MM.1S (cell line): ENCODE results near the gene ZNF346.
"Not testable (repeated sequence)": the region's sequence is repeated elsewhere in the genome, so short reads cannot be mapped to it uniquely, and the experiment has no call there.

Source experiments
- DNase-seq: peaks from one replicate; pipeline ENCODE4 v3.0.0-alpha.2; 2015
- H2AFZ ChIP-seq: fragments of 300-600 bp; sonication (generic); 2 replicates; pipeline ENCODE4 v1.6.0; 2016; ENCODE audit warnings: antibody characterized with exemption, low read length
- H3F3A ChIP-seq: fragments of 300-600 bp; sonication (generic); 2 replicates; pipeline ENCODE4 v1.6.1; 2016; ENCODE audit warnings: mild to moderate bottlenecking, antibody characterized with exemption, low read length, moderate library complexity, mixed read lengths; ENCODE audit not compliant: insufficient read depth
- H3K27ac ChIP-seq: fragments of 300-600 bp; sonication (generic); 2 replicates; pipeline ENCODE4 v1.5.1; 2016; ENCODE audit warnings: mild to moderate bottlenecking, low read length
- H3K27me3 ChIP-seq: fragments of 300-600 bp; sonication (generic); replicated peaks from 2 replicates; pipeline ENCODE4 v1.6.0; 2016; ENCODE audit warnings: low read length; ENCODE audit not compliant: insufficient read depth
- H3K36me3 ChIP-seq: fragments of 300-600 bp; sonication (generic); replicated peaks from 2 replicates; pipeline ENCODE4 v1.6.1; 2016; ENCODE audit warnings: mild to moderate bottlenecking, low read length, mixed read lengths; ENCODE audit not compliant: insufficient read depth
- H3K4me1 ChIP-seq: fragments of 300-600 bp; sonication (generic); 2 replicates; pipeline ENCODE4 v1.6.1; 2016; ENCODE audit warnings: low read length, mixed read lengths
- H3K4me2 ChIP-seq: fragments of 300-600 bp; sonication (generic); 2 replicates; pipeline ENCODE4 v1.6.0; 2016; ENCODE audit warnings: low read depth, low read length
- H3K4me3 ChIP-seq: fragments of 300-600 bp; sonication (generic); 2 replicates; pipeline ENCODE4 v1.5.1; 2016; ENCODE audit warnings: low read length, mixed read lengths
- H3K79me2 ChIP-seq: fragments of 300-600 bp; sonication (generic); 2 replicates; pipeline ENCODE4 v1.6.1; 2016; ENCODE audit warnings: mixed run types, low read length, mixed read lengths
- H3K9ac ChIP-seq: fragments of 300-600 bp; sonication (generic); 2 replicates; pipeline ENCODE4 v1.6.1; 2016; ENCODE audit warnings: low read length, mixed read lengths
- H3K9me2 ChIP-seq: fragments of 300-600 bp; sonication (generic); replicated peaks from 2 replicates; pipeline ENCODE4 v1.6.1; 2016; ENCODE audit warnings: mild to moderate bottlenecking, low read length, mixed read lengths; ENCODE audit not compliant: insufficient read depth
- H3K9me3 ChIP-seq: fragments of 300-600 bp; sonication (generic); replicated peaks from 2 replicates; pipeline ENCODE4 v1.6.1; 2016; ENCODE audit warnings: mild to moderate bottlenecking, low read length, mixed read lengths; ENCODE audit not compliant: insufficient read depth
- H4K20me1 ChIP-seq: fragments of 300-600 bp; sonication (generic); 2 replicates; pipeline ENCODE4 v1.6.1; 2016; ENCODE audit warnings: mild to moderate bottlenecking, low read length, moderate library complexity, mixed read lengths; ENCODE audit not compliant: insufficient read depth
- EZH2 ChIP-seq: fragments of 300-600 bp; sonication (generic); optimal IDR thresholded peaks from 2 replicates; pipeline ENCODE3; 2017; ENCODE audit warnings: low read depth, mild to moderate bottlenecking, antibody characterized with exemption, low read length, mixed read lengths
- EZH2phosphoT487 ChIP-seq: fragments of 300-600 bp; sonication (generic); IDR thresholded peaks from 2 replicates; pipeline ENCODE4 v1.6.1; 2018; ENCODE audit warnings: antibody characterized with exemption, low read length
- TF ChIP-seq, protein P1 (sequence below): fragments of 300-600 bp; sonication (generic); IDR thresholded peaks from 2 replicates; pipeline ENCODE4 v1.5.1; 2016; ENCODE audit warnings: antibody characterized with exemption, low read length, mixed read lengths

The ZNF346 gene

DNA sequence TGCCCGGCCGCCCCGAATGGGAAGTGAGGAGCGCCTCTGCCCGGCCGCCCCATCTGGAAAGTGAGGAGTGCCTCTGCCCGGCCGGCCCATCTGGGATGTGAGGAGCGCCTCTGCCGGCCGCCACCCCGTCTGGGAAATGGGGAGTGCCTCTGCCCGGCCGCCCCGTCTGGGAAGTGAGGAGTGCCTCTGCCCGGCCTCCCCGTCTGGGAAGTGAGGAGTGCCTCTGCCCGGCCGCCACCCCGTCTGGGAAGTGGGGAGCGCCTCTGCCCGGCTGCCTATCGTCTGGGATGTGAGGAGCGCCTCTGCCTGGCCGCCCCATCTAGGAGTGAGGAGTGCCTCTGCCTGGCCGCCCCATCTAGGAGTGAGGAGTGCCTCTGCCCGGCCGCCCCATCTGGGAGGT, 38.3 kb upstream of the ZNF346 start:
- H3K36me3 ChIP-seq, H2AFZ ChIP-seq, H3F3A ChIP-seq, H3K27ac ChIP-seq, H3K9me3 ChIP-seq, H3K4me3 ChIP-seq, DNase-seq, H3K9me2 ChIP-seq, H3K4me2 ChIP-seq, H3K9ac ChIP-seq, H3K27me3 ChIP-seq, H4K20me1 ChIP-seq: not testable (repeated sequence)
- H3K79me2 ChIP-seq, result peaks cover 90% of the 10 kb centered on the region
- H3K4me1 ChIP-seq, result peaks cover 13% of the 10 kb centered on the region

DNA sequence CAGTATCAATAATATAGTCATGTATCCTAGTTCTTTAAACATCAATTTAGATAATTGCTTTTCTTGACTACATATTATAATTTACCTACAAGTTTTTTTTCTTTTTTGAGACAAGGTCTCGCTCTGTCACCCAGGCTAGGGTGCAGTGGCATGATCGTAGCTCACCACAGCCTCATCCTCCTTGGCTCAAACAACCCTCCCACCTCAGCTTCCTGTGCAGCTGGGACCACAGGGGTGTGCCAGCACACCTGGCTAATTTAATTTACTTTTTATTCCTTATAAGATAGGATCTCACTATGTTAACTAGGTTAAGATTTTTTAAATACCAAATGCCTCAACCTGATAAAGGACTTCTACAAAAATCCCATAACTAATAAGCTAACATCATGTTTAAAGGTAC, 37.0 kb upstream of the ZNF346 start:
- H3K36me3 ChIP-seq, result no peaks in the 10 kb centered on the region; the same call in 1 of the 2 replicates
- H3K9me3 ChIP-seq, result no peaks in the 10 kb centered on the region
- no peaks in the 10 kb centered on the region for H3K27me3 ChIP-seq
- H3F3A ChIP-seq, result peaks cover 4% of the 10 kb centered on the region; the same call in 1 of the 2 replicates
- H3K9me2 ChIP-seq, result no peaks in the 10 kb centered on the region
- H3K9ac ChIP-seq, result no peak overlapping the region
- H3K27ac ChIP-seq, result peak overlapping the region; percentile 45; the same call in 1 of the 2 replicates
- no peaks in the 10 kb centered on the region for H4K20me1 ChIP-seq
- H3K4me3 ChIP-seq, result no peak overlapping the region
- H3K4me1 ChIP-seq, result peaks cover 13% of the 10 kb centered on the region
- H2AFZ ChIP-seq, result no peak overlapping the region
- DNase-seq, result peak; percentile 64
- peaks cover 94% of the 10 kb centered on the region for H3K79me2 ChIP-seq
- TF ChIP-seq, protein P1, sequence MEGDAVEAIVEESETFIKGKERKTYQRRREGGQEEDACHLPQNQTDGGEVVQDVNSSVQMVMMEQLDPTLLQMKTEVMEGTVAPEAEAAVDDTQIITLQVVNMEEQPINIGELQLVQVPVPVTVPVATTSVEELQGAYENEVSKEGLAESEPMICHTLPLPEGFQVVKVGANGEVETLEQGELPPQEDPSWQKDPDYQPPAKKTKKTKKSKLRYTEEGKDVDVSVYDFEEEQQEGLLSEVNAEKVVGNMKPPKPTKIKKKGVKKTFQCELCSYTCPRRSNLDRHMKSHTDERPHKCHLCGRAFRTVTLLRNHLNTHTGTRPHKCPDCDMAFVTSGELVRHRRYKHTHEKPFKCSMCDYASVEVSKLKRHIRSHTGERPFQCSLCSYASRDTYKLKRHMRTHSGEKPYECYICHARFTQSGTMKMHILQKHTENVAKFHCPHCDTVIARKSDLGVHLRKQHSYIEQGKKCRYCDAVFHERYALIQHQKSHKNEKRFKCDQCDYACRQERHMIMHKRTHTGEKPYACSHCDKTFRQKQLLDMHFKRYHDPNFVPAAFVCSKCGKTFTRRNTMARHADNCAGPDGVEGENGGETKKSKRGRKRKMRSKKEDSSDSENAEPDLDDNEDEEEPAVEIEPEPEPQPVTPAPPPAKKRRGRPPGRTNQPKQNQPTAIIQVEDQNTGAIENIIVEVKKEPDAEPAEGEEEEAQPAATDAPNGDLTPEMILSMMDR, result no peak
- TF ChIP-seq EZH2, result no peak
- no peak for TF ChIP-seq EZH2phosphoT487
- peak overlapping the region; percentile 48; the same call in 1 of the 2 replicates for H3K4me2 ChIP-seq

DNA sequence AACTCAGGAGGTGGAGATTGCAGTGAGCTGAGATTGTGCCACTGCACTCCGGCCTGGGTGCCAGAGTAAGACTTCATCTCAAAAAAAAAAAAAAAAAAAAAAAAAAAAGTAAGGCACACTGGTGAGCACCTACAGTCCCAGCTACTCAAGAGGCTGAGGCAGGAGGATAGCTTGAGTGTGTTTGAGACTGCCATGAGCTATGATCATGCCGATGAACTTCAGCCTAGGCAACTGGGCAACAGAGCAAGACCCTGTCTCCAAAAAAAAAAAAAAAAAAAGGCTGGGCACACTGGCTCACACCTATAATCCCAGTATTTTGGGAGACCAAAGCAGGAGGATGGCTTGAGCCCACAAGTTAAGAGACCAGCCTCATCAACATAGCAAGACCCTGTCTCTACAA, 36.2 kb upstream of the ZNF346 start:
- H3F3A ChIP-seq, result peaks cover 4% of the 10 kb centered on the region; the same call in 1 of the 2 replicates
- H2AFZ ChIP-seq, result no peak overlapping the region
- H3K9ac ChIP-seq, result no peak overlapping the region
- no peaks in the 10 kb centered on the region for H3K9me3 ChIP-seq
- peaks cover 93% of the 10 kb centered on the region for H3K79me2 ChIP-seq
- H3K27me3 ChIP-seq, result no peaks in the 10 kb centered on the region
- no peak overlapping the region; the same call in 1 of the 2 replicates for H3K4me2 ChIP-seq
- no peaks in the 10 kb centered on the region for H3K9me2 ChIP-seq
- no peaks in the 10 kb centered on the region; the same call in 1 of the 2 replicates for H4K20me1 ChIP-seq
- TF ChIP-seq, protein P1, result no peak
- H3K4me3 ChIP-seq, result no peak overlapping the region
- H3K27ac ChIP-seq, result peak overlapping the region; percentile 45; the same call in 1 of the 2 replicates
- no peaks in the 10 kb centered on the region; the same call in 1 of the 2 replicates for H3K36me3 ChIP-seq
- H3K4me1 ChIP-seq, result peaks cover 13% of the 10 kb centered on the region
- DNase-seq, result no peak

DNA sequence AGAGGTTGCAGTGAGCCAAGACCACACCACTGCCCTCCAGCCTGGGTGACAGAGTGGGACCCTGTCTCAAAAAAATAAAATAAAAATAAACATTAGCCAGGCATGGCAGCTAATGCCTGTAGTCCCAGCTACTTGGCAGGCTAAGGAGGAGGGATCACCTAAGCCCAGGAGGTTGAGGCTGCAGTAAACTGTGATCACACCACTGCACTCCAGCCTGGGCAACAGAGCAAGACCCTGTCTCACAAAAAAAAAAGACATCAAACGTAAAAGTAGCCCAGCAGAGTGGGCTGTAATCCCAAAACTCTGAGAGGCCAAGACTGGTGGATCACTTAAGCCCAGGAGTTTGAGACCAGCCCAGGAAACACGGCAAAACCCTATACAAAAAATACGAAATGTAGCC, 34.9 kb upstream of the ZNF346 start:
- H3K4me2 ChIP-seq, result no peak overlapping the region
- H3K27ac ChIP-seq, result no peak overlapping the region
- H3K9me2 ChIP-seq, result no peaks in the 10 kb centered on the region
- H3K9me3 ChIP-seq, result no peaks in the 10 kb centered on the region
- H3F3A ChIP-seq, result peaks cover 4% of the 10 kb centered on the region; the same call in 1 of the 2 replicates
- peaks cover 93% of the 10 kb centered on the region for H3K79me2 ChIP-seq
- H3K4me1 ChIP-seq, result peaks cover 13% of the 10 kb centered on the region
- H3K9ac ChIP-seq, result no peak overlapping the region
- H3K4me3 ChIP-seq, result no peak overlapping the region
- H2AFZ ChIP-seq, result no peak overlapping the region
- H3K27me3 ChIP-seq, result no peaks in the 10 kb centered on the region
- TF ChIP-seq EZH2phosphoT487 (no peak), EZH2 (no peak)
- TF ChIP-seq, protein P1, result no peak
- H3K36me3 ChIP-seq, result no peaks in the 10 kb centered on the region
- no peaks in the 10 kb centered on the region; the same call in 1 of the 2 replicates for H4K20me1 ChIP-seq
- DNase-seq, result no peak

DNA sequence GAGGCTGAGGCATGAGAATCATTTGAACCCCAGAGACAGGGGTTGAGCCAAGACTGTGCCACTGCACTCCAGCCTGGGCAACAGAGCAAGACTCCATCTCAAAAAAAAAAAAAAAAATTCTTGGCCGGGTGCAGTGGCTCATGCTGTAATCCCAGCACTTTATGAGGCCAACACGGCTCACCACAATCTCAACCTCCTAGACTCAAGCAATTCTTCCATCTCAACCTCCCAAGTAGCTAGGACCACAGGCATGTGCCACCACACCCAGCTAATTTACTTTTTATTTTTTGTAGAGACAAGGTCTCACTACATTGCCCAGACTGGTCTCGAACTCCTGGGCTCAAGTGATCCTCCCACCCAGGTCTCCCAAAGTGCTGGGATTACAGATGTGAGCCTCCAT, 29.4 kb upstream of the ZNF346 start:
- peak overlapping the region; percentile 83; the same call in 1 of the 2 replicates for H3K27ac ChIP-seq
- peaks cover 96% of the 10 kb centered on the region for H3K79me2 ChIP-seq
- H3K4me3 ChIP-seq, H3K9me2 ChIP-seq, H3K9me3 ChIP-seq, H3K36me3 ChIP-seq, H2AFZ ChIP-seq, H4K20me1 ChIP-seq, H3K27me3 ChIP-seq, H3K4me2 ChIP-seq, DNase-seq, H3K9ac ChIP-seq: not testable (repeated sequence)
- H3K4me1 ChIP-seq, result peaks cover 42% of the 10 kb centered on the region
- H3F3A ChIP-seq, result peaks cover 45% of the 10 kb centered on the region
